HG03442 (cell line): ENCODE results near the gene ENDOD1.
A peak's percentile ranks its signal among the peaks of the same experiment; 100 is the strongest.
"Not testable (repeated sequence)": the region's sequence is repeated elsewhere in the genome, so short reads cannot be mapped to it uniquely, and the experiment has no call there.

ENCODE experiments used
- ATAC-seq: cut with Tn5 transposase; IDR thresholded peaks from one replicate; pipeline ENCODE4 v1.9.1; 2021; ENCODE audit warnings: mild to moderate bottlenecking, moderate library complexity; ENCODE audit not compliant: unreplicated experiment

Gene ENDOD1

DNA sequence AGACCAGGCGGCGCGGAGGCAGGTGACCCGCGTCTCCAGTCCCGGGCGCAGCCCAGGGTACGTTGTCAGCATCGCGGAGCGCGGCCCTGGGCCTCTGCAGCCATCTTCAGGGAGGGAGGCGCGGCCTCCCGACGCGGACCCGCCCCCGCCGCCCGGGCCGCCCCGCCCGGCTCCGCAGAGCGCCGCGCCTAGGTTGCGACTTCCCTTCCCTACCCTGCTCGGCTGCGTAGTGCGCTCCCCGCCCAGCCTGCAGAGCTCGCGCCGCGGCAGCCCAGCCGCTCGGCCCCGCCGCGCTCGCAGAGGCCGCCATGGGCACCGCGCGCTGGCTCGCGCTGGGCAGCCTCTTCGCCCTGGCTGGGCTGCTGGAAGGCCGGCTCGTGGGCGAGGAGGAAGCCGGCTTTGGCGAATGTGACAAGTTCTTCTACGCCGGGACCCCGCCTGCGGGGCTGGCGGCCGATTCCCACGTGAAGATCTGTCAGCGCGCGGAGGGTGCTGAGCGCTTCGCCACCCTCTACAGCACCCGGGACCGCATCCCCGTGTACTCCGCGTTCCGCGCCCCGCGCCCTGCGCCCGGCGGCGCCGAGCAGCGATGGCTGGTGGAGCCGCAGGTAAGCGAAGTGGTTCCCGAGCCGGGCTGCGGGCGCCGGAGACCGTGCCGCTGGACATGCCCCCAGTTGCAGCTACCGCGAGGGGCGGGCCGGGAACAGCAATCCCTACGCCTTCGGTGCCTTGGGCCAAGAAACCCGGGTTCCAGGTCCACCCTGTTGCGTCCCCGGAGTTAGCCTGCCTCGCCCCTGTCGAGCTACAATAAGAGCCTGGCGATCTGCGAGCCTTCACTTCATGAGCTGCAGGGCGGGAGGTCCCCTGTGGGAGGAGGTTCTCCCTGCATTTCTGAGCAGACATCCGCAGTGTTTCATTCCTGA, at the start of gene ENDOD1:
TSS of gene ENDOD1 (plus strand) at position 227 of the 923 bp plus-strand sequence. CDS start at position 309, 82 bp downstream.
- ATAC-seq: peak; percentile 87

- no peak for ATAC-seq
These were observed 47.4 kb upstream of the ENDOD1 start for GRCh38 chr11:95042239-95042638.

GRCh38 chr11:95042906-95043305, 46.7 kb upstream of the ENDOD1 start:
- no peak for ATAC-seq

DNA sequence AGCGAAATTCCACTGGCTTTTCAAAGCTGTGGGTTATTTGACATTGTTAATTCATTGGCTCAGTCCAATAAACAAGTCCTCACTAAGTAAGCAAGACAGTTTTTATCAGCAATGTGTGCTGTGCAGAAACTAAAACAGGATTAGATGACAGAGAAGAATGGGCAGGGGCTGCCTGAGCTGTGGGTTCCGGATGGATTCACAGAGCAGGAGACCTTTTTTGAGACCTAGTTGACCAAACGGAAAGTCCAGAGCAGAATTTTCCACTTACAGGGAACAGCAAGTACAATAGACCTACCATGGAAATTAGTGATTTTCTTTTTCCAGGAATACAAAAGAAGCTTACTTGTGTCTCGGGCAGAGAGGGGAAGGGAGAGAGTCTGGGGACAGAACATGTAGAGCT, 45.6 kb upstream of the ENDOD1 start:
- no peak for ATAC-seq

GRCh38 chr11:95045812-95046211, 43.8 kb upstream of the ENDOD1 start:
- ATAC-seq: no peak

- not testable (repeated sequence) for ATAC-seq
These were observed 40.5 kb upstream of the ENDOD1 start, which contains the start of gene KDM4F for GRCh38 chr11:95049122-95049521. Gene KDM4F (plus strand): TSS chr11:95049422.

GRCh38 chr11:95050595-95051202, 38.9 kb upstream of the ENDOD1 start:
- no peak for ATAC-seq

- ATAC-seq: no peak
These were observed 35.3 kb upstream of the ENDOD1 start for GRCh38 chr11:95054356-95054755.

DNA sequence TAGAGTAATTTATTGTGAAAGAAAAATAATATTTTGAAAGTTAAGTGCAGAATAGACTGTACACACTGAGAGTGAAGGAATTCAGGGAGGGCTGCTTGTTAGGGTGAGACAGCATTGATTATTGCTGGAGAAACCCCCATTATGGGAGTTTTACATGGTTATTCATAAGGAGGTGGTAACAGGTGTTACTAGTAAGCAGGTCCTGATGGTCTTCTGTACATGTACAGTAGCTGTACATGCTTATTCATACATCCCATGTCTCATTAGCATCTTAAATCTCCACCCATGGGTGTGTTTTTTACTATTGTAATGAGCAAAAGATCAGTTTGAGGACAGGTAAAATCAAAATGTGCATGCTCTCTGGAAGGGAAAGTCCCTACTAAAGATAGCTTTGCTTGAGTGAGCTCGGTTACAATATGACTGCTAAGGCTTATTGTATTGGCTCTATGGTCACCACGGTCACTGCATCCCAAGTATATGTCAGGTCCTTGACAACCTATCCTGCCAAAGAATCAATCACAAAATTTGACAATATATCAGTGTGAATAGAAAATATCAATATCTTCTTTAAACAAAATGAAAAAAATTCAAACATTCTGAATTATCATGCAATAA, 34.3 kb upstream of the ENDOD1 start:
- ATAC-seq: peak; percentile 99

DNA sequence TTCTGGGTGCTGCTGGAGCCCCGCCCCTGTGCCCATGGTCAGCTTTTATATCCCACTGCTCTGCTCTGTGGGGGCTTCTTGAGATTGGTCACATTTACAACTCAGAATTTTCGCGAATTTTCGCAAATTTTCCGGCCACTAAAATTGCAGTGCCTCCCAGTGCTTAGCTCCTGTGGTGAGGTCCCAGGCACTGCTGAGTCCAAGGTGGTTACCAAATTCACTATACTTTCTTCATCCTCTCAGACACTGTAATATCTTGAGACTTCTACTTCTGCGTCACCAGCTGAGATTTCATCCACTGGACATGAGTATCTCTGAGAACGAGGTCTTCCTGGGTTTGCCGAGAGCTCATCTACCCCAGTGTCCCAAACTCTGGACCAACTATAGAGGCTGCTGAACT, 31.7 kb upstream of the ENDOD1 start:
- no peak for ATAC-seq

DNA sequence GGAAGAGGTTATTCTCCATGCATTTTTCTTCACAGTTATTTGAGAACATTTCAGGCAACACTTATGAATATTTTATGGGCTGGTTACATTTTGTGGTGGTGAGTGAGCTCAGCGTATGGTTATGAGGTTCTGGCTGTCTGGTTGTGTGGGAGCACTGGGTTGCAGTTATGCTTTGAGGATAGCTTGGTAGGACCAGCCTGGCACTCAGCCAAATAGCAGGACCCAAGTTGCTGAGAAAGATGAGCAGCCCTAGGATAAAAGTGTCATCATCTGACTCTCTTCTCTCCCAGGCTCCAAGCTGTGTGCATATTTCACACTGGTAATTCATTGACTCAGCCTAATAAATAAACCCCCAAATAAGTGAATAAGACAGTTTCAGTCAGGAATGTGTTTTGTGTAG, 31.0 kb upstream of the ENDOD1 start:
- no peak for ATAC-seq

GRCh38 chr11:95059046-95059445, 30.6 kb upstream of the ENDOD1 start:
- ATAC-seq: no peak

DNA sequence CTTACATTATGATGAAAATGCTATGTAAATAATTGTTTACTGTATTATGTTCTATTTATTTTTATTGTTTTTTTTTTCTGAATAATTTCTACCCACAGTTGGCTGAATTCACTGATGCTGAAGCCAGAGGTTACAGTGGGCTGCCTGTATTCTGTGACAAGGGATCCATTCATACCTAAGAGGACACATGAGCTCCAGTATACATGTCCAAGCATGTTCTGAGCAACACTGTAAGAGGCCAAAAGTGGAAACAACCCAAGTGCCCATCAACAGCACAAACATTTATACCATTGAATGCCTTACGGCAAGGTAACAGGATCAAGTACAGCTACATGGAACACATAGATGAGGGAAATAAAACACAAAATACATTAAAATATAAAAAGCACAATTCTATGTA, 24.3 kb upstream of the ENDOD1 start:
- ATAC-seq: no peak

GRCh38 chr11:95066716-95067038, 23.0 kb upstream of the ENDOD1 start, which contains the start of gene SRSF8:
Gene SRSF8 (plus strand): TSS chr11:95066919. CDS start chr11:95067227, 308 bp downstream.
- peak; percentile 32 for ATAC-seq

- ATAC-seq: peak; percentile 58
These were observed 22.4 kb upstream of the ENDOD1 start for GRCh38 chr11:95067039-95067840.

DNA sequence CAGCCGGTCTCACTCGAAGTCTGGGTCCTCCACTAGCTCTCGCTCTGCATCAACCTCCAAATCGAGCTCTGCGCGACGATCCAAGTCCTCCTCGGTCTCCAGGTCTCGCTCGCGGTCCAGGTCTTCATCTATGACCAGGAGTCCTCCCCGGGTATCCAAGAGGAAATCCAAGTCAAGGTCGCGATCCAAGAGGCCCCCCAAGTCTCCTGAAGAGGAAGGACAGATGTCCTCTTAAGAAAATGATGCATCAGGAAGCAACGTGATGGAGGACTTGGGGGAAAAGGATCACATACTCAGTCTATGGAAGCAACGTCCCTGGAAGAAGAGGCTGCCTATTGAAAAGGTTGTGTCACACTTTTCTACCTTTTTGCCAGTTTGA, 21.8 kb upstream of the ENDOD1 start:
- ATAC-seq: no peak

GRCh38 chr11:95068549-95068948, 21.1 kb upstream of the ENDOD1 start:
- peak; percentile 68 for ATAC-seq

GRCh38 chr11:95070471-95070870, 19.2 kb upstream of the ENDOD1 start:
- no peak for ATAC-seq

DNA sequence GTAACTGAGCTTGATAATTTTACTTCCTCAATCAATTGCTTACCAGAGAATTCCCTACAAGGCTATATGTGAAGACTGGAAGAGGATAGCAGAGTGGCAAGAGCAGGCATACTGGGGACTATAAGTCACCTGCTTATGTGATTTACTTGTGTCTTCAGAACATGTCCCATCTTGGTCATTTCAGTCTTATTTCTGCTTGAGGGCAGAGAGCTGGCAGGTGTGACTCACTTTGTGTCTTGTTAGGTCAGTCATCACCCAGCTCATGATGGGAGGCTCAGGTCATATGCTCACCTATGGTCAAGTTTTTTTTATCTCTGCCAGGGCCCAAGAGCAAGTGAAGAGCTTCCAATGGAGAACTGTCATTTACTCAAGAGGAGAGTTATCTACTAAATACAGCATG, 16.7 kb upstream of the ENDOD1 start:
- no peak for ATAC-seq

DNA sequence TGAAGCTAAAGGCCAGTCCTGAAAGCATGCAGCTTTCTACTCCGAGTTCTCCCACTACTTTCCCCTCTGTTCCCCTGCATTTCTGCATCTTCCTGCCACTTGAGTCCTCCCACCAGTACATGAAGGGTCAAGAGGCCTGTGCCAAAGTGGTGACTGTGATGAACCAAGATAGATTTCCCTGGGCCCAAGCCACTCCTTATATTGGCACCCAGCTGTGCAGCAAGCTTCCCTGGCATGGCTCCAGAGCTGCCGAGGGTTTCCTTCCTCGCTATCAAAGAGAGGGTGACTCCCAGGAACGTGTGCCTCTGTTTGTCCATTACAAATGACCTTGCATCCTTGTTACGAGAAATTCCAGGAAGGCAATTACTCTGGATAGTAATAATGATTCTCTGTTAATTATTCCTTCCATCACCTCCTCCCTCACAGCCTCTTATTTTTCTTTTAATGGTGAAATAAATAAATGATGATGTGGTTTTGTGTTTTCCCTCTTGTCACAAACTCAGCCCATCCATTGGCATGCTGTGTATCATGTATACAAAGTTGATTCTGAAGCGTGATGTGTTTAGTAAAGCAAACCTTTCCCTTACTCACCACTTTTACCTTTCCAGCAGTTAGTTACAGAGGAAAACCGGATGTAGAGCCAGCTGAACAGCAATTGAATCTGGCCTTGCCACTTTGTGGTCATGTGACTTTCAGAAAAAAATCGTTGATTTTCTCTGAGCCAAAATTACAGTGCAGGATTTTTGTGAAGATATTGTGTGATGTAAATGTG, 14.7 kb upstream of the ENDOD1 start:
- ATAC-seq: no peak
